ENCODE measurements around the gene C11orf68. TPM values are rescaled to one million over a fixed set of nuclear protein-coding genes. Genes with fewer than 3 reads are reported as not detected.

Gene C11orf68
- total and polyA plus RNA-seq, 9 of the 15 experiments (the other 6 are each of a cell fraction or from before 2014, with no cell fraction given) = 3.6 to 35.9 (median 12.8) TPM

DNA sequence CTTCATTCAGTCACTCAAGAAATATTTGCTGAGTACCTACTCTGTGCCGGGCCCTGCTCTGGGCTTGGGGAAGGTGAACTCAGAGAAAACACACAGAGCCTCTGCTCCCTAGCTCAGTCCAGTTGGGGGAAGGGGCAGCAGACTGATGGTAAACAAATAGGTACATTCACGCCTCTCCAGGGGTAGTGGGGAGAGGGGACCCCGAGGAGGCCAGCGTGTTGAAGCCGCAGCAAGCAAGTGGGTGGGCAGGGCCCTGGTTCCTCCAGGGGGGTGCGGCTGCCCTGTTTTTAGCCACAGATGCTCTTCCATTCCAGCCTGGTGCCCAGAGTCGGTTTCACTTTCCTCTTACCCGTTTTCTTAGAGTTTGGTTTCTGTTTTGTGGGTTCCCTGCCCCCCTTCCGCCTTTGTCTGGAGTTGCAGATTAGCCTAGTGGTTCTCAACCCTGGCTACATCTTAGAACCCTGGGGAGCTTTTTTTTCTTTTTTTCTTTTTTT lies 9.1 kb upstream of the C11orf68 start (continued):
- TF ChIP-seq, protein P1, sequence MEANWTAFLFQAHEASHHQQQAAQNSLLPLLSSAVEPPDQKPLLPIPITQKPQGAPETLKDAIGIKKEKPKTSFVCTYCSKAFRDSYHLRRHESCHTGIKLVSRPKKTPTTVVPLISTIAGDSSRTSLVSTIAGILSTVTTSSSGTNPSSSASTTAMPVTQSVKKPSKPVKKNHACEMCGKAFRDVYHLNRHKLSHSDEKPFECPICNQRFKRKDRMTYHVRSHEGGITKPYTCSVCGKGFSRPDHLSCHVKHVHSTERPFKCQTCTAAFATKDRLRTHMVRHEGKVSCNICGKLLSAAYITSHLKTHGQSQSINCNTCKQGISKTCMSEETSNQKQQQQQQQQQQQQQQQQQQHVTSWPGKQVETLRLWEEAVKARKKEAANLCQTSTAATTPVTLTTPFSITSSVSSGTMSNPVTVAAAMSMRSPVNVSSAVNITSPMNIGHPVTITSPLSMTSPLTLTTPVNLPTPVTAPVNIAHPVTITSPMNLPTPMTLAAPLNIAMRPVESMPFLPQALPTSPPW (CRISPR knock-in tag; IDR thresholded peaks at IDR 0.05) = peak; percentile 83
- no peak for TF ChIP-seq MAFF (IDR thresholded peaks at IDR 0.05; ENCODE audit: low read length)
- no peak for TF ChIP-seq RBM25 (IDR thresholded peaks at IDR 0.05; ENCODE audit: low read depth, low read length, severe bottlenecking)
- TF ChIP-seq, protein P2, sequence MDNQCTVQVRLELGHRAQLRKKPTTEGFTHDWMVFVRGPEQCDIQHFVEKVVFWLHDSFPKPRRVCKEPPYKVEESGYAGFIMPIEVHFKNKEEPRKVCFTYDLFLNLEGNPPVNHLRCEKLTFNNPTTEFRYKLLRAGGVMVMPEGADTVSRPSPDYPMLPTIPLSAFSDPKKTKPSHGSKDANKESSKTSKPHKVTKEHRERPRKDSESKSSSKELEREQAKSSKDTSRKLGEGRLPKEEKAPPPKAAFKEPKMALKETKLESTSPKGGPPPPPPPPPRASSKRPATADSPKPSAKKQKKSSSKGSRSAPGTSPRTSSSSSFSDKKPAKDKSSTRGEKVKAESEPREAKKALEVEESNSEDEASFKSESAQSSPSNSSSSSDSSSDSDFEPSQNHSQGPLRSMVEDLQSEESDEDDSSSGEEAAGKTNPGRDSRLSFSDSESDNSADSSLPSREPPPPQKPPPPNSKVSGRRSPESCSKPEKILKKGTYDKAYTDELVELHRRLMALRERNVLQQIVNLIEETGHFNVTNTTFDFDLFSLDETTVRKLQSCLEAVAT (IDR thresholded peaks at IDR 0.05) = 0 out of 4 replicates have a peak, but pooled peaks of 1 of the 2 experiments have one; percentile 54
- TF ChIP-seq, protein P3, sequence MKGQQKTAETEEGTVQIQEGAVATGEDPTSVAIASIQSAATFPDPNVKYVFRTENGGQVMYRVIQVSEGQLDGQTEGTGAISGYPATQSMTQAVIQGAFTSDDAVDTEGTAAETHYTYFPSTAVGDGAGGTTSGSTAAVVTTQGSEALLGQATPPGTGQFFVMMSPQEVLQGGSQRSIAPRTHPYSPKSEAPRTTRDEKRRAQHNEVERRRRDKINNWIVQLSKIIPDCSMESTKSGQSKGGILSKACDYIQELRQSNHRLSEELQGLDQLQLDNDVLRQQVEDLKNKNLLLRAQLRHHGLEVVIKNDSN (CRISPR knock-in tag; IDR thresholded peaks at IDR 0.05) = no peak
- no peak for TF ChIP-seq NFIC (IDR thresholded peaks at IDR 0.05)
- TF ChIP-seq LEF1 (IDR thresholded peaks at IDR 0.05) = peak; percentile 74
- TF ChIP-seq TAF15 (IDR thresholded peaks at IDR 0.05; ENCODE audit: low read depth, low read length) = no peak
- TF ChIP-seq, protein P4, sequence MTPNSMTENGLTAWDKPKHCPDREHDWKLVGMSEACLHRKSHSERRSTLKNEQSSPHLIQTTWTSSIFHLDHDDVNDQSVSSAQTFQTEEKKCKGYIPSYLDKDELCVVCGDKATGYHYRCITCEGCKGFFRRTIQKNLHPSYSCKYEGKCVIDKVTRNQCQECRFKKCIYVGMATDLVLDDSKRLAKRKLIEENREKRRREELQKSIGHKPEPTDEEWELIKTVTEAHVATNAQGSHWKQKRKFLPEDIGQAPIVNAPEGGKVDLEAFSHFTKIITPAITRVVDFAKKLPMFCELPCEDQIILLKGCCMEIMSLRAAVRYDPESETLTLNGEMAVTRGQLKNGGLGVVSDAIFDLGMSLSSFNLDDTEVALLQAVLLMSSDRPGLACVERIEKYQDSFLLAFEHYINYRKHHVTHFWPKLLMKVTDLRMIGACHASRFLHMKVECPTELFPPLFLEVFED (CRISPR knock-in tag; conservative IDR thresholded peaks at IDR 0.05) = 0 out of 2 replicates have a peak, but pooled peaks have one; percentile 31
- TF ChIP-seq GTF2F1 (IDR thresholded peaks at IDR 0.05; ENCODE audit: low read depth, low read length) = no peak
- TF ChIP-seq, protein P5, sequence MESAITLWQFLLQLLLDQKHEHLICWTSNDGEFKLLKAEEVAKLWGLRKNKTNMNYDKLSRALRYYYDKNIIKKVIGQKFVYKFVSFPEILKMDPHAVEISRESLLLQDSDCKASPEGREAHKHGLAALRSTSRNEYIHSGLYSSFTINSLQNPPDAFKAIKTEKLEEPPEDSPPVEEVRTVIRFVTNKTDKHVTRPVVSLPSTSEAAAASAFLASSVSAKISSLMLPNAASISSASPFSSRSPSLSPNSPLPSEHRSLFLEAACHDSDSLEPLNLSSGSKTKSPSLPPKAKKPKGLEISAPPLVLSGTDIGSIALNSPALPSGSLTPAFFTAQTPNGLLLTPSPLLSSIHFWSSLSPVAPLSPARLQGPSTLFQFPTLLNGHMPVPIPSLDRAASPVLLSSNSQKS (CRISPR knock-in tag; IDR thresholded peaks at IDR 0.05) = no peak
- peak; percentile 62 for TF ChIP-seq ARID1B (IDR thresholded peaks at IDR 0.05)
- TF ChIP-seq TEAD1 (CRISPR knock-in tag; IDR thresholded peaks at IDR 0.05) = peak in 1 of 2 experiments; percentile 34; a peak in 1 of 4 replicates
